Measurements from ENCODE around the gene DNAJB6.

The DNAJB6 gene

DNA sequence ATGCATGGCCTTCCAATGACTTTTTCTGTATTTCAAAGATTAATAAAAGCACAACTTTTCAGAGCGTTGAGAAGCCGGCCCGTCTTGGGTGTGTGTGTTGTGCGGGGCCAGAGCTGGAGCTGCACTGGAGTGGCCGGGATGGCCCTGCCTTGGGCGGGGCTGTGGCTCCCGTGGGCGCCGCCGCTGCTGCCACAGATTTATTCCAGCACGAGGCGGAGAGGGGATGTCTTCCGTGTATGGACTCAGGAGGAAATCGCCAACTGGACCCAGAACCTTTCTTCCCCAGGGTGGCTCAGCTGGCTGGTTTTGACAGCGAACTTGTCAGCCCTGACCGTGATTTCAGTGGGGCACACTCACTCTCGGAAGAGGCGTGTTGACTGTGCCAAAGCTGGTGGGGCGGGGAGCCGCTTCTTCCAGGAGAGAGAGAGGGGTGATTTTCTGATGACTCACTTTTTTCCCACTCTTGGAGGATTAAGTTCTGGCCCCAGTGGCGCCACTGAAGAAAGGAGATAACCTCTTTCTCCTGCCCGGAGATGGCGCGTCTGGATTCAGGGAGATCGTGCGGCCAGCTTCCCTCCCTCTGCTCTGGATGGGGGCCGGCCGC lies 72.4 kb downstream of the DNAJB6 start:
- no peak for DNase-seq (ENCODE audit: low read depth, low spot score)

DNA sequence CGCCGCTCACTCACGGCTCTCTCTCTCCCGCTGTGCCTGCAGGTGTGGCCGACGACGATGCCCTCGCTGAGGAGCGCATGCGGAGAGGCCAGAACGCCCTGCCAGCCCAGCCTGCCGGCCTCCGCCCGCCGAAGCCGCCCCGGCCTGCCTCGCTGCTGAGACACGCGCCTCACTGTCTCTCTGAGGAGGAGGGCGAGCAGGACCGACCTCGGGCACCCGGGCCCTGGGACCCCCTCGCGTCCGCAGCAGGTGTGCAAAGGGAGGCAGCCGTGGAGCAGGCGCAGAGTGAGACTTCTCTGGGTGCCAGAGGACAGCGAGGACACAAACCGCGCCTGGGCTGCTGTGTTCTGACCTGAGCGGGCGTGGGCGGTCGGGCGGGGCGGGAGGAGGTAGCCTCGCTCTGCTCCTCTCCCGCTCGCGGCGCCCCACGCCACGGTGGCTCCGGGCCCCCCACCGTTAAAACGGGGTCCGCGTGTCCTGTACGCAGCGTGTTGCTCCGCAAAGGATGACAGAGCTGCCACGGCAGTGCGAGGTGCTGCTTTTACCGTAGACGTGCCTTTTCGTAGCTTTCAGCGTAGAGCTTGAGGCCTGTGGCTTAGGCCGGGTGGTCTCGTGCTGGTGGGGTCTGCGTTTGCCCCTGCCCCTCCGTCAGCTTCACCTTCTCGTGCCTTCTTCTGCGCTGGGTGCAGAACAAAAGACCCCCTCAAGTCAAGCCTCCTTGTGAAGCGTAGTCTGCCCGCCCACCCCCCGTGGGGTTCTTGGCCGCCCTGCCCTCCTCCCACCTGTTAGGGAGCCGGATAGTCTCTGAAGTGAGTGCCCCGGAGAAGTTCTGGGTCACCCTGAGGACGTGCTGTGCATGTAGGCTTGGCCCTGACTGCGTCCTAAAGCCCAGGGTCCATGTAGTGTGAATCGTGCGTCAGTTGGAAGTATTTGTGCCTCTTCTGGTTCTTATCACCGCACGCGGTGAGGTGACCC lies 73.2 kb downstream of the DNAJB6 start:
- DNase-seq (ENCODE audit: low read depth, low spot score) = no peak

DNA sequence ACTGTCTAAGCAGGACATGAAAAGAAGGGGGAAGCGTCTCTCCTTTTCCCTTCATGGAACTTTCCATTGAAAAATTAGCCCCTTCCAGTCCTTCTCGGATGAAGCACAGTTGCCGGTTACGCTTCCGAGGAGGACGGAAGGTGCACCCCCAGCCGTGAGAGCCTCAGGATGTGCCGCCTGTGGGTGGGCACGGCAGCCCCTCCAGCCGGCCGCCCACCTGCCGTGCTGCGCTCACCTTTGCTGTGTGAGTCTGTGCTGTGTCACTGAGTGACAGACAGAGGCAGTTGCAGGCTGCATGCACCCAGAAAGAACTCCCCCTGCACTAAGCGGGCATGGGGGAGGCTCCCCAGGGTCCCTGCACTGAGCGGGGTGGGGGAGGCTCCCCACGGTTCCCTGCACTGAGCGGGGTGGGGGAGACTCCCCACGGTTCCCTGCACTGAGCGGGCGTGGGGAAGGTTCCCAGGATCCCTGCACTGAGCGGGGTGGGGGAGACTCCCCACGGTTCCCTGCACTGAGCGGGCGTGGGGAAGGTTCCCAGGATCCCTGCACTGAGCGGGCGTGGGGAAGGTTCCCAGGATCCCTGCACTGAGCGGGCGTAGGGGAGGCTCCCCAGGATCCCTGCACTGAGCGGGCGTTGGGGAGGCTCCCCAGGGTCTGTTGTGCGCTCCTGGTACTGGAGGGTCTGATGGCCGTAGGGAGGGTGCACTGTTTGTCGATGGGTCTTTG lies 74.2 kb downstream of the DNAJB6 start:
- no peak for DNase-seq (ENCODE audit: low read depth, low spot score)

DNA sequence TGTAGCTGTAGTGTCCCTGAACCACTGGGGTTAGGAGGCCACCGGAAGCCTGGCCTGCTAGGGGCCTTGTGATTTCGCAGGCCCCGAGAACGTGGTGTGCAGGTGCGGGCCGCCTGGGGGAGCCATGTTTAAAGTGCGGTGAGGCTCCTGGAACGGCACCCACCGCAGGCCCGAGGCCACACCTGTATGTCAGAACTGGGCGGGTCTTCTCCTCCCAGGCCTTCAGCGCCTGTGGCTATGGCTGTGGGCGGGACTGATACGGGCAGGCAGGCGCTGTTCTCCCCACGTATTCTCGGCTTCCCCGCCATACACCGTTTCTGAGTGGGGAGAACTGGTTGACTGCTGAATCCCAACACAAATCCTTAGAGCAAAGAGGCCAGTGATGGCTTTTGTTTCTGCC lies 74.8 kb downstream of the DNAJB6 start:
- no peak for DNase-seq (ENCODE audit: low read depth, low spot score)

DNA sequence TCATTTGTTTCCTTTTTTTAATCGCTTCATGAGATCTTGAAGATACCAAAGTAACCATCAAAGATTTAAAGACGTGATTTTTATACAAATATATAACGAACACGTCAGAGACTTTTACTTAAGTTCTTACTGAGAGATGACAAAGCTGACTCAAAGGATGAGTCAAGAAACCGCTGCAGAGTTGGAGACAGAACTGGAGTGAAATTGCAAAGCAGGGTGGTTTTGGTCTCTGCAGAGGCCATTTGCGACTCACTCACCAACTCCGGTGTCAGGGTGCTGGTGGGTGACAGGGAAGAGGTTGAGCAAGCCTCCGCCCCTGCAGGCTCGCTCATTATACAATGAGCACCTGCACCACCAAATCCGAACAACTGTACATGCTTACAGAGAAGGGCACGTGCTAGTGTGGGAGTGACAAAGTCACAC lies 75.2 kb downstream of the DNAJB6 start:
- DNase-seq (ENCODE audit: low read depth, low spot score) = no peak

DNA sequence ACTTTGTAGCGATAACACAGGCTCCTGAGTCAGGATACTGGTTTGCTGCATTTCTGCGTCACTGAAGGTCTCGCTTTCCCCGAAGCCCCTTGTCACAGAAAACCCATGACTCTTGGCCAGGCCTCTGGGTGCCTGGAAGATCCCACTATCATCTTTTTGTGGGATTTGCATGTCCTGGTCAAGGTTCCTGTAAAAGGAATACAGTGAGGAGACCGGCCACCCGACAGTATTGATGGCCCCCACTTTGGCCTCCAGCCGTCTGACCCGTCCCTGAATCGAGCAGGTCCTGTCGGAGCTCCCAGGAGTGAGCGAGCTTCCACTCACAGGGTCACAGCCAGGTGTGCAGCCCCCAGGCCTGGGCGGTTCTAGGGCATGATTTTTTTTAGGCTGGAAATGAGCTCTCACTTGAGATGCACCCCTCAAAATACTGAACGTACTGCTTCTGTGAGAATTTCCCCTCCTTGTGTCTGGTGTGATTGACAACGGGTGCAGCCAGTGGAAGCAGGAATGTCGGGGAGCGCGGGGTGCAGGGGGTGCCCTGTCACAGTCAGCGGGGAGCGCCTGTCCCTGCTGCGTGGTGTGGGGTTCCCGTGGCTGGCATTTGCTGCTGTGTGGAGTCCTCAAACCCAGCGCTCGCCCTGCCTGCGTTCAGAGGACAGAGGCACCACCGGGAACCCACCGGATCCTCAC lies 75.8 kb downstream of the DNAJB6 start:
- DNase-seq (ENCODE audit: low read depth, low spot score) = no peak

- DNase-seq (ENCODE audit: low read depth, low spot score) = no peak
Measured at GRCh38 chr7:157413881-157414701, 77.3 kb downstream of the DNAJB6 start.

- DNase-seq (ENCODE audit: low read depth, low spot score) = no peak
Measured at GRCh38 chr7:157414702-157415096, 77.9 kb downstream of the DNAJB6 start.

GRCh38 chr7:157415486-157415885 lies 78.7 kb downstream of the DNAJB6 start:
- no peak for DNase-seq (ENCODE audit: low read depth, low spot score)

GRCh38 chr7:157416011-157416410 lies 79.2 kb downstream of the DNAJB6 start:
- DNase-seq (ENCODE audit: low read depth, low spot score) = no peak

DNA sequence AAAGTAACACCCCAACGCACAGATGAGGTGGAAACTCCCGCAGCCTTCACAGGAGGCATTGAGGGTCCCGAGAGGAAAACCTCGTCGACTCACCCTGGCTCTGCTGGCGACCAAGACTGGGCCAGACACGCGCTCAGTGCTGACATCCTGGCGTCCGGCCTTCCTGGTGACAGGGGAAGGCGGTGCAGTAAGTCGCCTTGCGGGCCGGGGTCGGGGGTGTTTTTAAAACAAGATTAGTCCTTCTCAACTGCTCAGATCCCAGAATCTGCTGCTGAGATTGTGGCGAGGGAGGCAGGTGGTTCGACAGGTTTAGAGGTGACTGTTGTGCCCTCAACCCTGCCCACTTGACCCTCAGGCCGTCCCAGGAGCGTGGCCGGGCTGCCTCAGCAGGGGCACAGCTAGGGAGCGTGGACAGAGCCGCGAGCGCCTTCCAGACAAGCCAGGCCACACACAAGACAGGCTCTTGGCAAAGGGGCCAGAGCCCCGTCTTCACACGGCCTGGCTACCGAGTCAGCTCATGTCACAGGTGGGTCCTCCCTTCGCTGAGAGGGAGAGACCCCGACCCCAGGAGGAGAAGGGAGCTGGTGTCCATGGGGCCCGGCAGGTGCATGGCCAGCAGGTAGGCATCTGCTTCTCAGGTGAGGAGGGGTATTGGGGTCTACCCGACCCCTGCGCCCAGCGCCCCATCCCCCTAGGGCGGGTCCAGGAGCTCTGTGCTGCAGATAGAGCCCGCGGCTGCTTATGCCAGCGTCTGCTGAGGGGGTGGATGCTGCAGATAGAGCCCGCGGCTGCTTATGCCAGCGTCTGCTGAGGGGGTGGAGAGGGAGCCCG lies 81.6 kb downstream of the DNAJB6 start:
- no peak for DNase-seq (ENCODE audit: low read depth, low spot score)

DNA sequence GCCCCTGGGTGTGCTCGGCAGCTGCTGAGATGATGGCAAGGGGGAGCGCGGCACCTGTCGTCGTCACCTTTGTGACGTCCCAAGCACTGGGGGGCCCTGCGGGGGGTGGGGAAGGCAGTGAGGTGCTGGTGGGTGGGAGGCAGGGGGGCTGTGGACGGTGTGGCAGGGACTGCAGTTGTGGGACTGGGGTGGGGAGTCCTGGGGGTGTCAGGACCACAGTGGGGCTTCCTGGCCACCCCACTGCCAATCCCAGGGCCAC lies 82.2 kb downstream of the DNAJB6 start:
- no peak for DNase-seq (ENCODE audit: low read depth, low spot score)

GRCh38 chr7:157422279-157422678 lies 85.5 kb downstream of the DNAJB6 start:
- no peak for DNase-seq (ENCODE audit: low read depth, low spot score)

DNA sequence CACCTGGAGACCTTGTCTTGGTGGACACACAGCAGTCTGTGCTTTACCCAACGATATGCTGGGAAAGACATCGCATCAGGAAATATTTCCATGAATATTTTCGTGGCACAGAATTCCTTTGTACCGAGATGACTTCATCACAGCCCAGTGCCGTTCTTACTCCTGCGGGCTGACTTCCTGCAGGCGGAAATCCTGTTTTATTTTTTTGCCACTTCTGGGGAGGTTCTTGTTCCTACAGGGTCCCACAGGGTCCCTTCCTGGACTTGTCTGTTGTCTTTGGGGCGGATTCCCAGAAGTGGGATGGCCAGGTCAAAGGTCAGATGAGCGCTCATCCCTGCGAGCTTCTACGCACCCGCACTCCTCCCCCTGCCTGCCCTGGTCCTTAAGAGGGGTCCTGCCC lies 86.5 kb downstream of the DNAJB6 start:
- DNase-seq (ENCODE audit: low read depth, low spot score) = no peak

- no peak for DNase-seq (ENCODE audit: low read depth, low spot score)
Measured at GRCh38 chr7:157423886-157424565, 87.2 kb downstream of the DNAJB6 start.

DNA sequence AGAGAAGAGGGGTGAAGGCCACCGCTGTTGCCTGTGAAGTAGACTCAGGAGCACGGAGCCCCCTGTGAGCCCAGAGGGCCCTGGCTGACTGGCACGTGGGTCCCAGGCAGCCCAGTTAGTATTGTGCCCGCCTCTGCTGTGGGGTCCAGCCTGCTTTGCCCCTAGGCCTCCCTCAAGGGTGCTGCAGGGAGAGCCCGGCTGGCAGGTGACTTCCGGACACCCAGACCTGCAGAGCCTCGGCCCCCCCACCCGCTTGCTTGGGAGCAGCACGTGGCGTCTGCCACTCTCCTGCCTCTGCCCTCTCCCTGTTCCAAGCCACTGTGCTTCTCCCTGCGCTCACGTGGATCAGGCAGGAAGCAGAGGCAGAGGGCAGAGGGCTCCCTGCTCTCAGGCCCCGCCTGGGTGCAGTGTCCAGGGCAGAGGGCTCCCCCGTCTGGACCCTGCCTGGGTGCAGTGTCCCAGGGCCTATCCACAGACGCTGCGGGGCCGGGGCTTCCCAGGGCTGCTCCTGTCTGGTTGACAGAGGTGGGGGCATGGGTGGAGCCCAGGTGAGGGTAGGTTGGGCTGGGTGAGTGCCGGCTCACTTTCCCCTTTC lies 88.4 kb downstream of the DNAJB6 start:
- no peak for DNase-seq (ENCODE audit: low read depth, low spot score)

DNA sequence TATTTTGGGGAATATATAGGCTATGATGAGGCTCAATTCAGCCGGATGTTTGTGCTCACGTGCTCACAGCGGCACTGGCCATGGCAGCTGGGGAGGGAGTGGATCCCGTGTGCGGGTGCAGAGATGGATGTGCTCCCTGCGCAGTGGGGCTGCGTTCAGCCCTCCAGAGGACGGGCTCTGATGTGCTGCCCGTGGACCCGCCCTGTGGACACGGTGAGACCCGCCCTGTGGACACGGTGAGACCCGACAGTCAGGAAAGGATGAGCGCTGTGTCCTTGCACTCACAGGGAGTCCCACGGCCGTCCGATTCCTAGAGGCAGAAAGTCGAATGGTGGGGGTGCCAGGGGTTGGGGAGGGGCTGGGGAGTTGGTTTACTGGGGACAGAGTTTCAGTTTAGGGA lies 89.0 kb downstream of the DNAJB6 start:
- DNase-seq (ENCODE audit: low read depth, low spot score) = no peak

- DNase-seq (ENCODE audit: low read depth, low spot score) = no peak
Measured at GRCh38 chr7:157426463-157427301, 89.9 kb downstream of the DNAJB6 start.

Measured in activated naive CD8-positive, alpha-beta T cell treated with anti-CD3 and anti-CD28 coated beads, Interleukin-2, amount 50 U/mL, for 16 hours (primary cell).